IMR-90 (cell line): ENCODE results near the gene IL23A. TPM values are rescaled to one million over a fixed set of nuclear protein-coding genes. Genes with fewer than 3 reads are reported as not detected.
"Not testable (repeated sequence)": the region's sequence is repeated elsewhere in the genome, so short reads cannot be mapped to it uniquely, and the experiment has no call there.

ENCODE experiments used
- ATAC-seq: fragments of 200-7000 bp; cut with Tn5 transposase; 2 replicates; pipeline ENCODE4 v1.9.1; 2020; ENCODE audit warnings: low read depth, mild to moderate bottlenecking, moderate library complexity
- BruUV-seq: library from RNA; stranded (reverse); fragments of 400-500 nt; replicated peaks from 2 replicates; lab custom pipeline; 2021; lab: Mats Ljungman, UMichigan
- CTCF ChIA-PET: fragments of 300-600 bp; formaldehyde crosslinking; extraction: SDS; loops from one replicate; lab custom pipeline; 2021; ENCODE audit warnings: antibody characterized with exemption; lab: Yijun Ruan, JAX
- POLR2A ChIA-PET: fragments of 300-600 bp; sonication (Branson Sonifier 250); formaldehyde crosslinking; loops from one replicate; lab custom pipeline; 2022; ENCODE audit warnings: antibody characterized with exemption; ENCODE audit not compliant: unreplicated experiment; lab: Charles Lee
- DNase-seq: peaks from one replicate; pipeline ENCODE4 v3.0.0; 2013
- H2AFZ ChIP-seq: replicated peaks from 2 replicates; pipeline ENCODE3; 2013; ENCODE audit warnings: low read length, mild to moderate bottlenecking; ENCODE audit not compliant: poor library complexity
- H2AK5ac ChIP-seq: 2 replicates; pipeline ENCODE4 v1.6.1; 2013; ENCODE audit warnings: low read depth, low read length, inconsistent platforms
- H2AK9ac ChIP-seq: replicated peaks from 2 replicates; pipeline ENCODE3; 2013; ENCODE audit warnings: mild to moderate bottlenecking, low read depth, low read length, moderate library complexity; ENCODE audit not compliant: poor library complexity
- H2BK120ac ChIP-seq: 2 replicates; pipeline ENCODE4 v1.6.1; 2013; ENCODE audit warnings: low read depth, low read length, inconsistent platforms
- H2BK15ac ChIP-seq: 3 replicates; pipeline ENCODE4 v1.6.1; 2013; ENCODE audit warnings: low read depth, low read length, inconsistent platforms
- H2BK20ac ChIP-seq: 2 replicates; pipeline ENCODE4 v1.6.1; 2013; ENCODE audit warnings: low read depth, mild to moderate bottlenecking, inconsistent platforms, low read length, moderate library complexity
- H2BK5ac ChIP-seq: 2 replicates; pipeline ENCODE4 v1.6.1; 2013; ENCODE audit warnings: mild to moderate bottlenecking, low read depth, low read length, inconsistent platforms; ENCODE audit not compliant: poor library complexity, severe bottlenecking
- H3K14ac ChIP-seq: replicated peaks from 2 replicates; pipeline ENCODE4 v1.6.1; 2013; ENCODE audit warnings: low read depth, low read length, inconsistent platforms
- H3K18ac ChIP-seq: 2 replicates; pipeline ENCODE4 v1.6.1; 2013; ENCODE audit warnings: low read depth, low read length, control low read depth
- H3K23ac ChIP-seq: 2 replicates; pipeline ENCODE4 v1.6.1; 2013; ENCODE audit warnings: low read depth, low read length, inconsistent platforms
- H3K27ac ChIP-seq: 2 replicates; pipeline ENCODE4 v1.5.1; 2013; ENCODE audit warnings: mild to moderate bottlenecking, control low read depth, low read length; ENCODE audit not compliant: insufficient read depth
- H3K27me3 ChIP-seq: 2 replicates; pipeline ENCODE4 v1.6.1; 2013; ENCODE audit warnings: low read length; ENCODE audit not compliant: control insufficient read depth, insufficient read depth
- H3K36me3 ChIP-seq: 2 replicates; pipeline ENCODE4 v1.6.1; 2013; ENCODE audit warnings: low read length, mixed read lengths; ENCODE audit not compliant: control insufficient read depth, insufficient read depth
- H3K4ac ChIP-seq: 2 replicates; pipeline ENCODE4 v1.6.1; 2013; ENCODE audit warnings: low read depth, low read length, inconsistent platforms
- H3K4me1 ChIP-seq: 2 replicates; pipeline ENCODE4 v1.6.1; 2013; ENCODE audit warnings: low read length, mixed read lengths; ENCODE audit not compliant: control insufficient read depth, insufficient read depth
- H3K4me2 ChIP-seq: 2 replicates; pipeline ENCODE4 v1.6.1; 2013; ENCODE audit warnings: low read depth, mild to moderate bottlenecking, control low read depth, low read length, moderate library complexity
- H3K4me3 ChIP-seq: 2 replicates; pipeline ENCODE4 v1.5.1; 2013; ENCODE audit warnings: low read depth, mild to moderate bottlenecking, control low read depth, low read length, moderate library complexity; ENCODE audit not compliant: insufficient read depth
- H3K56ac ChIP-seq: 2 replicates; pipeline ENCODE4 v1.6.1; 2013; ENCODE audit warnings: low read length, inconsistent platforms; ENCODE audit not compliant: insufficient read depth; ENCODE audit errors: extremely low read depth
- H3K79me1 ChIP-seq, 2 experiments: 2 replicates each; pipeline ENCODE4 v1.6.1; 2013; ENCODE audit warnings: low read length in 2 of 2, inconsistent platforms in 1 of 2, low read depth in 1 of 2
- H3K9ac ChIP-seq: 2 replicates; pipeline ENCODE4 v1.6.1; 2013; ENCODE audit warnings: low read depth, low read length, control low read depth
- H3K9me1 ChIP-seq: 2 replicates; pipeline ENCODE4 v1.6.1; 2013; ENCODE audit warnings: low read length, inconsistent platforms; ENCODE audit not compliant: insufficient read depth
- H3K9me3 ChIP-seq: 2 replicates; pipeline ENCODE4 v1.6.1; 2013; ENCODE audit warnings: low read length; ENCODE audit not compliant: control insufficient read depth, insufficient read depth
- H4K20me1 ChIP-seq: 2 replicates; pipeline ENCODE4 v1.6.1; 2013; ENCODE audit warnings: low read length, inconsistent platforms; ENCODE audit not compliant: insufficient read depth
- H4K5ac ChIP-seq: 2 replicates; pipeline ENCODE4 v1.6.1; 2013; ENCODE audit warnings: mild to moderate bottlenecking, low read depth, low read length, control low read depth
- H4K8ac ChIP-seq, 2 experiments: 2 replicates each; pipeline ENCODE4 v1.6.1; 2013; ENCODE audit warnings: low read depth in 2 of 2, low read length in 2 of 2, control low read depth in 1 of 2, inconsistent platforms in 1 of 2
- H4K91ac ChIP-seq: 2 replicates; pipeline ENCODE4 v1.6.1; 2013; ENCODE audit warnings: low read depth, low read length, inconsistent platforms; ENCODE audit not compliant: insufficient read depth
- CEBPB ChIP-seq: IDR thresholded peaks from 2 replicates; pipeline ENCODE4 v1.6.1; 2012; ENCODE audit warnings: low read depth, low read length, improper control_type of control experiment
- WGBS, 2 experiments: methylation state at CpG; one replicate each; pipeline versions ENCODE4 v1.1.5 to v1.1.7; 2013; ENCODE audit warnings: missing lambda C conversion rate in 2 of 2; ENCODE audit not compliant: insufficient read length in 1 of 2; ENCODE audit errors: extremely low coverage in 2 of 2; 5-methylcytosine and 5-hydroxymethylcytosine counted together
- dilution Hi-C: fragments of 300-500 bp; cut with HindIII; formaldehyde crosslinking; loops from one replicate; pipeline ENCODE4 v1.14.3; 2018; ENCODE audit warnings: low sequenced_read_pairs; ENCODE audit not compliant: unreplicated experiment
- in situ Hi-C: fragments of 300-500 bp; cut with MboI; formaldehyde crosslinking; loops from 3 replicates; pipeline ENCODE4 v1.14.3; 2019; ENCODE audit warnings: low sequenced_read_pairs, inconsistent platforms, mixed read lengths
- intact Hi-C: fragments of 100-400 bp; cut with micrococcal nuclease; formaldehyde crosslinking; loops from 2 replicates; pipeline ENCODE4 v1.10.0; 2022
- polyA plus RNA-seq, 3 experiments: library from polyadenylated mRNA; depleted of rRNA; stranded (reverse); fragments of >200 nt; gene quantifications; 2 replicates each; pipeline ENCODE4 v1.2.3, GENCODE V29; 2012; ENCODE audit warnings: low replicate concordance in 1 of 3
- total RNA-seq: library from RNA; depleted of rRNA; stranded (reverse); fragments of >200 nt; gene quantifications from 2 replicates; pipeline ENCODE4 v1.2.3, GENCODE V29; 2012

Gene IL23A
- total and polyA plus RNA-seq, 2 of the 4 experiments (the other 2 are of a cell fraction): 0.55 TPM; not detected in 1

DNA sequence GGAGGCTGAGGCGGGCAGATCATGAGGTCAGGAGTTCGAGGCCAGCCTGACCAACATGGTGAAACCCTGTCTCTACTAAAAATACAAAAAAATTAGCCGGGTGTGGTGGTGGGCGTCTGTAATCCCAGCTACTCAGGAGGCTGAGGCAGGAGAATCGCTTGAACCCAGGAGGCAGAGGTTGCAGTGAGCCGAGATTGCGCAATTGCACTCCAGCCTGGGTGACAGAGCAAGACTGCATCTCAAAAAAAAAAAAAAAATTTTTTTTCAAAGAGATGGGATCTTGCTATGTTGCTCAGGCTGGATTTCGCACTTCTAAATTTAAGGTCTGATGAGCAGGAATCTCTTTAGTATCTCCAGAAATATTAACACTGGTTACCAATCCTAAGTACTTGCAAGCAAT is 17.1 kb upstream of the IL23A start:
- H3K14ac ChIP-seq, ATAC-seq, H4K91ac ChIP-seq, H3K9me3 ChIP-seq, H3K4me3 ChIP-seq, CTCF ChIA-PET, H3K4ac ChIP-seq, BruUV-seq, H2AK9ac ChIP-seq, H4K5ac ChIP-seq, dilution Hi-C loops, H2BK5ac ChIP-seq, H3K4me1 ChIP-seq, in situ Hi-C loops, H3K18ac ChIP-seq, H2BK120ac ChIP-seq, H3K79me1 ChIP-seq, H3K27ac ChIP-seq, H3K4me2 ChIP-seq, DNase-seq, H3K23ac ChIP-seq, H2BK20ac ChIP-seq, H2BK15ac ChIP-seq, H2AK5ac ChIP-seq, H3K27me3 ChIP-seq, H2AFZ ChIP-seq, H3K56ac ChIP-seq, intact Hi-C loops, H4K20me1 ChIP-seq, H3K9ac ChIP-seq, H3K9me1 ChIP-seq, H4K8ac ChIP-seq: not testable (repeated sequence)
- peak; percentile 21; the same call in 1 of the 2 replicates for TF ChIP-seq CEBPB
- WGBS, 2 experiments: 100% methylated on average over 1 of the region's 8 CpGs; no CpG with 5 or more reads in 1 of the 2 experiments
- peaks cover 33% of the 10 kb centered on the region for H3K36me3 ChIP-seq
- POLR2A ChIA-PET: interaction anchor here (0.7 kb wide), 1 partner anchor 100 kb away, joined by 5 read pairs; the partner anchor contains the start of gene RNF41
